Stomach (tissue), 9 donors: Measurements from ENCODE around the gene MRPL54. TPM values are rescaled to one million over a fixed set of nuclear protein-coding genes. Genes with fewer than 3 reads are reported as not detected.

Source experiments
- DNase-seq, 2 donors: peaks; one replicate each; pipeline versions ENCODE4 v3.0.0 to v3.0.0-alpha.2; 2013 to 2019
- H3K27ac ChIP-seq, 5 donors: fragments of 200-600 bp in 4 of 5; sonication (generic) in 4 of 5; one replicate each; pipeline ENCODE4 v1.5.1; 2013 to 2019; ENCODE audit warnings: mild to moderate bottlenecking in 1 of 5, moderate library complexity in 1 of 5
- H3K27me3 ChIP-seq, 3 donors: fragments of 200-600 bp; sonication (generic); one replicate each; pipeline ENCODE4 v1.5.1; 2017 to 2019; ENCODE audit warnings: mixed run types in 1 of 3
- H3K36me3 ChIP-seq, 4 donors: fragments of 200-600 bp; sonication (generic); 1 replicate in 3 of 4; 2 replicates in 1 of 4; pipeline ENCODE4 v1.5.1; 2016 to 2019
- H3K4me1 ChIP-seq, 4 donors: fragments of 200-600 bp; sonication (generic); one replicate each; pipeline ENCODE4 v1.5.1; 2016 to 2019
- H3K4me3 ChIP-seq, 4 donors: fragments of 200-600 bp; sonication (generic) in 3 of 4; one replicate each; pipeline ENCODE4 v1.5.1; 2016 to 2019; ENCODE audit warnings: mild to moderate bottlenecking in 1 of 4
- H3K9me3 ChIP-seq, 4 donors: fragments of 200-600 bp; sonication (generic); one replicate each; pipeline ENCODE4 v1.5.1; 2016 to 2019
- CTCF ChIP-seq, 7 experiments: fragments of 450-650 bp in 4 of 7; fragments of 200-600 bp in 3 of 7; sonication (generic) in 3 of 7; IDR thresholded peaks; one replicate each; pipeline ENCODE4 v1.5.1; 2016 to 2019; ENCODE audit warnings: antibody characterized with exemption in 7 of 7, control low read depth in 2 of 7, mild to moderate bottlenecking in 1 of 7
- EP300 ChIP-seq: sonication (generic); formaldehyde crosslinking; IDR thresholded peaks from one replicate; pipeline ENCODE4 v1.6.1; 2017; ENCODE audit warnings: antibody characterized with exemption
- POLR2A ChIP-seq, 4 donors: fragments of 450-650 bp; IDR thresholded peaks; one replicate each; pipeline ENCODE4 v1.6.1; 2016; ENCODE audit warnings: antibody characterized with exemption in 4 of 4, control low read depth in 2 of 4, mild to moderate bottlenecking in 1 of 4, moderate library complexity in 1 of 4
- POLR2AphosphoS5 ChIP-seq, 3 donors: sonication (generic); formaldehyde crosslinking; IDR thresholded peaks; one replicate each; pipeline ENCODE4 v1.6.1; 2016; ENCODE audit warnings: antibody characterized with exemption in 3 of 3
- WGBS, 5 donors: extraction: QIAGEN DNeasy Blood & Tissue Kit in 3 of 5; methylation state at CpG; one replicate each; pipeline versions ENCODE4 v1.1.5 to v1.1.7; 2013 to 2018; 5-methylcytosine and 5-hydroxymethylcytosine counted together
- intact Hi-C: fragments of 100-400 bp; cut with DNase I; formaldehyde crosslinking; loops from one replicate; pipeline ENCODE4 v1.15.1; 2023; ENCODE audit warnings: low total_unique reads
- polyA plus RNA-seq, 3 donors: library from polyadenylated mRNA; stranded (reverse); fragments of 200-250 nt; gene quantifications; one replicate each; pipeline ENCODE4 v1.2.3, GENCODE V29; 2013
- total RNA-seq, 5 donors: library from RNA; depleted of rRNA; stranded (reverse); fragments of >200 nt; gene quantifications; one replicate each; pipeline versions ENCODE4 v1.1.0 to v1.2.3, GENCODE V29; 2014 to 2016
- donor health status: healthy with polysubstance abuse.
- donor health status: Bipolar disorder and iron deficiency.
- donor health status: healthy.

The MRPL54 gene
- total and polyA plus RNA-seq, 8 donors, result 15.2 to 221 (median 159) TPM

DNA sequence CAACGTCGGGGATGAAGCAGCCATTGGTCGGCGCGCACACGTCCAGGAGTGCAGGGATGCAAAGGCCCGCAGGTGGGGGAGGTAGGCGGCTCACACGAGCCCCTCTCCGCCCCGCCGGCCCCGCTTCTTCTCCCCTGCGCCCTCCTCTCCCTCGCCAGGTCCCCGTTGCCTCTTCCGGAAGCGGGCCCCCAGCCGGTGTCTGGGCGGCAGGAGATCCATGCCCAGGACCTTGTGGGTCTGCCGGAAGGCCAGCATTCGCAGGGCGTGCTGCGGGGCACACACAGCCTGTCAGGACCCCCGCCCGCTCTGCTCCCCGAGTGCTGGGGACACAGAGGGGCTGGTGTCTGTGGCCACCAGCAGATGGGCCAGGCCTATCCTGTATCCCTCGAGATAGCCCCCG, 43.4 kb downstream of the MRPL54 start:
- H3K4me3 ChIP-seq, result no peak overlapping the region
- peaks cover 0 to 45% (median 34%) of the 10 kb centered on the region in 3 donors for H3K27me3 ChIP-seq
- no peak for TF ChIP-seq CTCF (IDR thresholded peaks at IDR 0.05)
- TF ChIP-seq POLR2AphosphoS5 (IDR thresholded peaks at IDR 0.05), result no peak
- TF ChIP-seq EP300, result no peak
- TF ChIP-seq POLR2A (IDR thresholded peaks at IDR 0.05), result no peak
- H3K36me3 ChIP-seq, result no peaks in the 10 kb centered on the region
- WGBS, 5 donors, result 80 to 91% (median 84%) methylated on average over 24 to 29 of the region's 29 CpGs
- H3K27ac ChIP-seq, result no peak overlapping the region
- H3K9me3 ChIP-seq, result no peaks in the 10 kb centered on the region
- H3K4me1 ChIP-seq, result peaks cover 7 to 12% (median 10%) of the 10 kb centered on the region in 4 donors
- intact Hi-C loops, result no loop called here
- no peak for DNase-seq

GRCh38 chr19:3807131-3807480, 44.6 kb downstream of the MRPL54 start:
- intact Hi-C loops, result no loop called here
- no peak for DNase-seq
- no peaks in the 10 kb centered on the region for H3K36me3 ChIP-seq
- H3K9me3 ChIP-seq, result no peaks in the 10 kb centered on the region
- no peak overlapping the region for H3K27ac ChIP-seq
- WGBS, 5 donors, result 78 to 89% (median 84%) methylated on average over 12 to 19 of the region's 19 CpGs
- peaks cover 0 to 8% (median 0%) of the 10 kb centered on the region in 4 donors for H3K4me1 ChIP-seq
- no peak overlapping the region for H3K4me3 ChIP-seq
- TF ChIP-seq POLR2A (IDR thresholded peaks at IDR 0.05) (no peak), POLR2AphosphoS5 (IDR thresholded peaks at IDR 0.05) (no peak), CTCF (IDR thresholded peaks at IDR 0.05) (no peak), EP300 (no peak)
- peaks cover 0 to 42% (median 21%) of the 10 kb centered on the region in 3 donors for H3K27me3 ChIP-seq

DNA sequence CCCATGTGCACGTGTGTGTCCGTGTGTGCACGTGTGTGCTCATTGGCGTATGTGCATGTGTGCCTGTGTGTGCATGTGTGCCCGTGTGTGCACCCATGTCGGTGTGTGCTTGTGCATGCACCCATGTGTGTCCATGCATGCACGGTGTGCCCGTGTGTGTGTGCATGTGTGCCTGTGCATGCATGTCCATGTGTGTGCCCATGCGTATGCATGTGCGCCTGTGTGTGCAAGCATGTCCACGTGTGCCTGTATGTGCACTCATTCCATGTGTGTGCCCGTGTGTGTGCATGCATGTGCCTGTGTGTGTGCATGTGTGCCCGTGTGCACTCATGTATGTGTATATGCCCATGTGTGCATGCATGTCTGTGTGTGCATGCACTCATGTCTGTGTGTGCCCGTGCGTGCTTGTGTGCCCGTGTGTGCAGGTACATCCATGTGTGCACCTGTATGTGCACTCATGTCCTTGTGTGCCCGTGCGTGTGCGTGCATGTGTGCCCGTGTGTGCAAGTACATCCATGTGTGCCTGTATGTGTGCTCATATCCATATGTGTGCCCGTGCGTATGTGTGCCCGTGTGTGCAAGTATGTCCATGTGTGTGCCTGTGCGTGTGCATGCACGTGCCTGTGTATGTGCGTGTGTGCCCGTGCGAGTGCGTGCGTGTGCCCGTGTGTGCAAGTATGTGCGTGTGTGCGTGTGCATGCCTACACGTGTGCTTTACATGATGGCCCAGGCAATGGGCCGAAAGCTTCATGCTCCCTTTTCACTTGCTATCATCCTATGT, 45.3 kb downstream of the MRPL54 start:
- Histone ChIP-seq H3K36me3 (no peaks in the 10 kb centered on the region), H3K9me3 (no peaks in the 10 kb centered on the region), H3K4me1 (peaks cover 0 to 14% (median under 1%) of the 10 kb centered on the region in 4 donors), H3K4me3 (no peak overlapping the region), H3K27me3 (peaks cover 0 to 35% (median 16%) of the 10 kb centered on the region in 3 donors), H3K27ac (no peak overlapping the region)
- 92 to 97% (median 93%) methylated on average over 22 to 35 of the region's 35 CpGs for WGBS, 5 donors
- TF ChIP-seq CTCF (IDR thresholded peaks at IDR 0.05), result no peak
- TF ChIP-seq POLR2AphosphoS5 (IDR thresholded peaks at IDR 0.05), result no peak
- TF ChIP-seq EP300, result no peak
- TF ChIP-seq POLR2A (IDR thresholded peaks at IDR 0.05), result no peak
- intact Hi-C loops, result no loop called here
- no peak for DNase-seq

DNA sequence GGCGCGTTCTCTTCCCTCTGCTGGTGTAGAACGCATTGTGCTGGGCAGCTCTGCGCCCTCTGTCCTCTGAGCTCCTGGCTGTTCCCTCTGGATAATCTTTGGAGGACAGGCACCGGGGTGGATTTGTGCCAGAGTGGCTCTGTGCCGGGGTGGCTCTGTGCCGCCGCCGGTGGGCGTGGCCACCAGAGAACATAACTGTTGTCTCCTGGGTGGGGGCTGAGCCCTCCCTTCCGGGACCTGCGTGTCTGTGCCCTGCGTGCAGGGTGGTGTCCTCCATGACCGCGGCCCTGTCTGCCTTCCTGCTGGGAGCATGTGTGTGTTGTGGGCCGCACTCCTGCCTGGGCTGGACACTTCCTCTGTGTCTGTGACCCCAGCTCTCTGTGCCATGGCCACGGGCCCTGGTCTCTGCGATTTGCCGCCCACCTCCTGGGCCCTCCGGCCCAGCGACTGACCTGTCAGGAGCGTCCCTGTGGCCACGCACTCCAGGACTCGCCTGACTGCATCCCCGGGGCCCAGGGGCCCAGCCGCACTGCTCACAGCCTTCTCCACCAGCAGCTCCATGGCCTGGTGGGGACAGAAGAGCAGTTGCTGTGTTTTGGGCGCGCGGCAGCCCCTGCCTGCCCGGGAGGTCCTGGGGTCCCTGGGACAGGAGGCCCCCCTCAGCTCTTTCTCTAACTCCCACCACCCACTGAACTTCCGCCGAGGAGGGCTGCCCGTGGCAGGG, 46.1 kb downstream of the MRPL54 start:
- peaks cover 0 to 23% (median 7%) of the 10 kb centered on the region in 4 donors for H3K4me1 ChIP-seq
- peak in 1 of 2 donors; percentile 30 for DNase-seq
- no peak for TF ChIP-seq POLR2A (IDR thresholded peaks at IDR 0.05)
- no peak for TF ChIP-seq POLR2AphosphoS5 (IDR thresholded peaks at IDR 0.05)
- no peak for TF ChIP-seq EP300
- TF ChIP-seq CTCF (IDR thresholded peaks at IDR 0.05), result no peak
- H3K27ac ChIP-seq, result no peak overlapping the region
- H3K4me3 ChIP-seq, result no peak overlapping the region
- intact Hi-C loops, result no loop called here
- peaks cover 0 to 27% (median 9%) of the 10 kb centered on the region in 3 donors for H3K27me3 ChIP-seq
- WGBS, 5 donors, result 70 to 83% (median 72%) methylated on average over 30 to 33 of the region's 33 CpGs
- no peaks in the 10 kb centered on the region for H3K36me3 ChIP-seq
- H3K9me3 ChIP-seq, result no peaks in the 10 kb centered on the region
